ENCODE results near the gene MINK1. TPM values are rescaled to one million over a fixed set of nuclear protein-coding genes. Genes with fewer than 3 reads are reported as not detected.

The MINK1 gene
- total RNA-seq, 2 experiments from 2014 or later: 50.8 to 51.5 TPM

GRCh38 chr17:4893272-4893671, 60.1 kb downstream of the MINK1 start:
- CTCF ChIA-PET: interaction anchor here (1.7 kb wide), 1 partner anchor 161 kb away, joined by 4 read pairs; the partner anchor contains the start of gene MED11
- no peak for TF ChIP-seq CTCF (IDR thresholded peaks at IDR 0.05)
- H3K4me1 Mint-ChIP-seq (ENCODE audit: low read depth): no peaks in the 10 kb centered on the region
- H3K4me3 Mint-ChIP-seq: no peak overlapping the region
- H3K9me3 Mint-ChIP-seq: no peaks in the 10 kb centered on the region
- peaks cover 13% of the 10 kb centered on the region for H3K36me3 Mint-ChIP-seq (ENCODE audit: low read depth)
- H3K27me3 Mint-ChIP-seq: no peaks in the 10 kb centered on the region
- no peak for ATAC-seq
- no peak for DNase-seq
- intact Hi-C loops (cut with micrococcal nuclease): no loop called here
- no peak overlapping the region for H3K27ac Mint-ChIP-seq
- POLR2A ChIA-PET: no interaction called here

GRCh38 chr17:4893721-4894560, 60.8 kb downstream of the MINK1 start:
- ATAC-seq: no peak
- intact Hi-C loops (cut with micrococcal nuclease): no loop called here
- CTCF ChIA-PET: interaction anchor here (0.9 kb wide), 1 partner anchor 108 kb away, joined by 3 read pairs; the partner anchor contains the start of gene VMO1
- no peak for TF ChIP-seq CTCF (IDR thresholded peaks at IDR 0.05)
- POLR2A ChIA-PET: no interaction called here
- Mint-ChIP-seq H3K4me3 (no peak overlapping the region), H3K27me3 (no peaks in the 10 kb centered on the region), H3K27ac (no peak overlapping the region), H3K36me3 (ENCODE audit: low read depth) (peaks cover 13% of the 10 kb centered on the region), H3K9me3 (no peaks in the 10 kb centered on the region), H3K4me1 (ENCODE audit: low read depth) (peaks cover 4% of the 10 kb centered on the region)
- no peak for DNase-seq

DNA sequence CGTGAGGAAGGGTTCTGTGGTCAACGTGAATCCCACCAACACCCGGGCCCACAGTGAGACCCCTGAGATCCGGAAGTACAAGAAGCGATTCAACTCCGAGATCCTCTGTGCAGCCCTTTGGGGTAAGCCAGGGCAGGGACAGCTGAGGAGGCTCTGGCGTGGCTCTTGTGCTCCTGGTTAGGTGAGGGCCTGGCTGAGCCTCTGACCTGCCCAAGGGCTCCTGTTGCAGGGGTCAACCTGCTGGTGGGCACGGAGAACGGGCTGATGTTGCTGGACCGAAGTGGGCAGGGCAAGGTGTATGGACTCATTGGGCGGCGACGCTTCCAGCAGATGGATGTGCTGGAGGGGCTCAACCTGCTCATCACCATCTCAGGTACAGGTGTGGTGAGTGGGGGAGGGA, 62.0 kb downstream of the MINK1 start:
- no peaks in the 10 kb centered on the region for H3K27me3 Mint-ChIP-seq
- H3K4me3 Mint-ChIP-seq: no peak overlapping the region
- H3K27ac Mint-ChIP-seq: no peak overlapping the region
- no peak for DNase-seq
- H3K4me1 Mint-ChIP-seq (ENCODE audit: low read depth): peaks cover 4% of the 10 kb centered on the region
- ChIA-PET POLR2A (interaction anchor here (1.1 kb wide), 1 partner anchor 108 kb away, joined by 3 read pairs; no protein-coding TSS in a partner anchor), CTCF (interaction anchor here (0.7 kb wide), 1 partner anchor 105 kb away, joined by 3 read pairs; no protein-coding TSS in a partner anchor)
- no peak for TF ChIP-seq CTCF (IDR thresholded peaks at IDR 0.05)
- intact Hi-C loops (cut with micrococcal nuclease): no loop called here
- no peak for ATAC-seq
- H3K36me3 Mint-ChIP-seq (ENCODE audit: low read depth): peaks cover 12% of the 10 kb centered on the region
- H3K9me3 Mint-ChIP-seq: no peaks in the 10 kb centered on the region

DNA sequence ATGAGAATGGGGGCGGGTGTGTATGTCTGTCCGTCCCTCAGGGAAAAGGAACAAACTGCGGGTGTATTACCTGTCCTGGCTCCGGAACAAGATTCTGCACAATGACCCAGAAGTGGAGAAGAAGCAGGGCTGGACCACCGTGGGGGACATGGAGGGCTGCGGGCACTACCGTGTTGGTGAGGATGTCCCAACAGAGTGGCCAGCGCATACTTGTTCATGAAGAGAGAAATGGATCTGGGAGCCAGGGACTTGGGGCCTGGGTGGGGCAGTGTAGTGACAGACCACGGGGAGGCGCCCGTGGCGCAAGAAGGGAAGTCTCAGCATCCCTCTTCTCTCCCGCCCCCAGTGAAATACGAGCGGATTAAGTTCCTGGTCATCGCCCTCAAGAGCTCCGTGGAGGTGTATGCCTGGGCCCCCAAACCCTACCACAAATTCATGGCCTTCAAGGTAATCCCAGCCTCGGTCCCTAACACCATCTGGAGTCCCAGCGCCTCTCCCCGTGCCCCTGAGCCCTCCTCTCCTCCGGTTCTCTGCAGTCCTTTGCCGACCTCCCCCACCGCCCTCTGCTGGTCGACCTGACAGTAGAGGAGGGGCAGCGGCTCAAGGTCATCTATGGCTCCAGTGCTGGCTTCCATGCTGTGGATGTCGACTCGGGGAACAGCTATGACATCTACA, 62.7 kb downstream of the MINK1 start:
- no peaks in the 10 kb centered on the region for H3K9me3 Mint-ChIP-seq
- intact Hi-C loops (cut with micrococcal nuclease): no loop called here
- ChIA-PET POLR2A (interaction anchor here (0.5 to 1.1 kb wide), 2 partner anchors 109 to 237 kb away, joined by 3 read pairs; no protein-coding TSS in a partner anchor), CTCF (interaction anchor here (1.5 kb wide), 1 partner anchor 13 kb away, joined by 3 read pairs; no protein-coding TSS in a partner anchor)
- H3K4me3 Mint-ChIP-seq: no peak overlapping the region
- TF ChIP-seq CTCF (IDR thresholded peaks at IDR 0.05): no peak
- H3K27me3 Mint-ChIP-seq: no peaks in the 10 kb centered on the region
- H3K4me1 Mint-ChIP-seq (ENCODE audit: low read depth): peaks cover 7% of the 10 kb centered on the region
- H3K27ac Mint-ChIP-seq: no peak overlapping the region
- ATAC-seq (no peak), DNase-seq (no peak)
- peaks cover 12% of the 10 kb centered on the region for H3K36me3 Mint-ChIP-seq (ENCODE audit: low read depth)
